K562 (cell line): ENCODE data around the gene CLIP1. TPM values are rescaled to one million over a fixed set of nuclear protein-coding genes. Genes with fewer than 3 reads are reported as not detected.

Experiments used
- CCAR2 ChIP-seq: fragments of 200-400 bp; formaldehyde crosslinking; IDR thresholded peaks from 2 replicates; pipeline ENCODE4 v1.6.1; 2017; ENCODE audit warnings: mild to moderate bottlenecking, low read depth, low read length
- CSDE1 ChIP-seq, 2 experiments: fragments of 450-650 bp; IDR thresholded peaks; 2 replicates each; pipeline ENCODE4 v1.6.1; 2016; ENCODE audit warnings: mild to moderate bottlenecking in 1 of 2
- EGR1 ChIP-seq: fragments of 450-650 bp; conservative IDR thresholded peaks from 2 replicates; pipeline ENCODE4 v1.6.1; 2017; ENCODE audit warnings: mild to moderate bottlenecking
- GATAD2B ChIP-seq: fragments of 450-650 bp; IDR thresholded peaks from 2 replicates; pipeline ENCODE4 v1.6.1; 2017; ENCODE audit warnings: mild to moderate bottlenecking, borderline replicate concordance
- HDAC3 ChIP-seq: fragments of 450-650 bp; IDR thresholded peaks from 2 replicates; pipeline ENCODE4 v1.6.1; 2018; ENCODE audit warnings: borderline replicate concordance, mild to moderate bottlenecking, moderate library complexity; ENCODE audit not compliant: partially characterized antibody
- KAT7 ChIP-seq: sonication (generic); formaldehyde crosslinking; IDR thresholded peaks from 2 replicates; pipeline ENCODE4 v1.8.0; 2022; ENCODE audit warnings: missing genetic modification reagents, mild to moderate bottlenecking, borderline replicate concordance
- KAT8 ChIP-seq: fragments of 450-650 bp; IDR thresholded peaks from 2 replicates; pipeline ENCODE4 v1.6.1; 2016; ENCODE audit warnings: low read depth, mild to moderate bottlenecking
- KLF10 ChIP-seq: fragments of 250-450 bp; sonication (Bioruptor Pico); IDR thresholded peaks from 2 replicates; pipeline ENCODE4 v1.6.1; 2021; ENCODE audit warnings: matching md5 sums
- LCOR ChIP-seq: sonication (generic); formaldehyde crosslinking; IDR thresholded peaks from 2 replicates; pipeline ENCODE4 v1.8.0; 2022; ENCODE audit warnings: mild to moderate bottlenecking, missing genetic modification reagents
- NBN ChIP-seq: fragments of 450-650 bp; IDR thresholded peaks from 2 replicates; pipeline ENCODE4 v1.6.1; 2016; ENCODE audit warnings: low read depth, mild to moderate bottlenecking
- NR2F6 ChIP-seq: fragments of 450-650 bp; formaldehyde crosslinking; IDR thresholded peaks from 2 replicates; pipeline ENCODE4 v1.4.0; 2020; ENCODE audit warnings: mild to moderate bottlenecking
- SMAD2 ChIP-seq: fragments of 150-350 bp; IDR thresholded peaks from 2 replicates; pipeline ENCODE4 v1.6.1; 2014; ENCODE audit warnings: low read depth, mild to moderate bottlenecking, low read length
- TAL1 ChIP-seq: fragments of 450-650 bp; IDR thresholded peaks from 2 replicates; pipeline ENCODE4 v1.6.1; 2016; ENCODE audit warnings: mild to moderate bottlenecking
- TCF7L2 ChIP-seq: fragments of 150-350 bp; IDR thresholded peaks from 2 replicates; pipeline ENCODE4 v1.6.1; 2016; ENCODE audit warnings: low read depth, mild to moderate bottlenecking, low read length, moderate library complexity
- TOE1 ChIP-seq, 2 experiments: fragments of 450-650 bp in 1 of 2; sonication (generic) in 1 of 2; formaldehyde crosslinking in 1 of 2; IDR thresholded peaks; 2 replicates each; pipeline versions ENCODE4 v1.7.1 to v1.8.0; 2016 to 2022; ENCODE audit warnings: borderline replicate concordance in 2 of 2, mild to moderate bottlenecking in 2 of 2, antibody characterized with exemption in 1 of 2, inconsistent platforms in 1 of 2, low read depth in 1 of 2, missing genetic modification reagents in 1 of 2, moderate library complexity in 1 of 2
- ZC3H11A ChIP-seq: IDR thresholded peaks from 2 replicates; pipeline ENCODE4 v1.6.1; 2012; ENCODE audit warnings: low read depth, low read length, improper control_type of control experiment
- ZNF133 ChIP-seq: fragments of 250-450 bp; sonication (Bioruptor Pico); IDR thresholded peaks from 2 replicates; pipeline ENCODE4 v1.4.0; 2020; ENCODE audit warnings: mild to moderate bottlenecking
- ZNF384 ChIP-seq: IDR thresholded peaks from 2 replicates; pipeline ENCODE4 v1.6.1; 2012; ENCODE audit warnings: low read depth, low read length, improper control_type of control experiment
- polyA plus RNA-seq, 8 experiments: library from polyadenylated mRNA; depleted of rRNA in 4 of 8; stranded (reverse) in 5 of 8; unstranded in 3 of 8; fragments of >200 nt; fragmentation: Nextera tagmentation in 2 of 8; fragmentation: Illumina TruSeq in 1 of 8; extraction: Ambion mirVana in 2 of 8; extraction: Trizol in 1 of 8; gene quantifications; 2 replicates each; pipeline versions ENCODE4 v1.2.1 to v1.2.3, GENCODE V29; 2011 to 2014; ENCODE audit warnings: inconsistent platforms in 1 of 8, missing spikeins in 1 of 8
- total RNA-seq, 7 experiments: library from RNA; depleted of rRNA in 6 of 7; stranded (reverse); fragments of >200 nt in 6 of 7; fragmentation: Illumina TruSeq in 2 of 7; extraction: Trizol in 2 of 7; gene quantifications; 2 replicates each; pipeline versions ENCODE4 v1.2.1 to v1.2.3, GENCODE V29; 2011 to 2021; ENCODE audit warnings: low replicate concordance in 1 of 7
- TF ChIP-seq, protein P1 (sequence below): fragments of 250-450 bp; sonication (Bioruptor Pico); IDR thresholded peaks from 2 replicates; pipeline ENCODE4 v1.8.0; 2022; ENCODE audit warnings: moderate library complexity, mild to moderate bottlenecking, inconsistent platforms
- TF ChIP-seq, protein P2 (sequence below): IDR thresholded peaks from 2 replicates; pipeline ENCODE4 v1.6.1; 2014; ENCODE audit warnings: antibody characterized with exemption
- TF ChIP-seq, protein P3 (sequence below): IDR thresholded peaks from 3 replicates; pipeline ENCODE4 v1.6.1; 2011; ENCODE audit warnings: borderline replicate concordance, mild to moderate bottlenecking; ENCODE audit not compliant: insufficient read length, insufficient read depth
- TF ChIP-seq, protein P4 (sequence below): fragments of 200-800 bp; sonication (Bioruptor generic); IDR thresholded peaks from 2 replicates; pipeline ENCODE4 v1.6.1; 2017; ENCODE audit warnings: missing genetic modification characterization, missing compliant biosample characterization
- TF ChIP-seq, protein P5 (sequence below): sonication (generic); IDR thresholded peaks from 2 replicates; pipeline ENCODE4 v1.6.1; 2016

CLIP1 gene
- total and polyA plus RNA-seq, 9 of the 15 experiments (the other 6 are each of a cell fraction or from before 2014, with no cell fraction given), result 5.8 to 33.9 (median 27.6) TPM

DNA sequence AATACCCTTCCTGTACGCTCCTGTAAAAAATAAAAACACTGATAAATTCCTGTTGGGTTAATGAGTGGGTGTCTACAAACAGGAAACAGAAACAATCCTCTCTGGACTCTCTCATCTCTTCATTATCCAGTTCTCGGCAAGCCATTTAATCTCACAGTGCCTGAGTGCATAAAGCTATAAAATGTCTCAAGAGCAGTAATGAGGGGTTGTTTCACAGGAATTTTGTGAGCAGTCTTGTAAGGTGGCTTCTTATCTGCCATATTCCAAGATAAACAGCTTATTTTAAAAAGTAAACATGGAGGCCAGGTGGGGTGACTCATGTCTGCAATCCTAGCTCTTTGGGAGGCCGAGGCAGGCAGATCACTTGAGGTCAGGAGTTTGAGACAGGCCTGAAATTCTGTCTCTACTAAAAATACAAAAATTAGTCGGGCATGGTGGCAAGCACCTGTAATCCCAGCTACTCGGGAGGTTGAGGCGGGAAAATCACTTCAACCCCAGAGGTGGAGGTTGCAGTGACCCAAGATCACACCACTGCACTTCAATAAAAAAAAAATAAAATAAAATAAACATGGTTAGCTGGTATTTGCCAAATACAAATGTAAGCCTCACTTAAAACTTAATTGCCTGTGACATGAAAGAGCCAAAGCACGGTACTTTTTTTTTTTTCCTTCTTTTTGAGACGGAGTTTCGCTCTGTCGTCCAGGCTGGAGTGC lies 54.0 kb downstream of the CLIP1 start (continued):
- no peak for TF ChIP-seq SMAD2
- TF ChIP-seq EGR1, result peak; percentile 33
- TF ChIP-seq TAL1, result no peak
- no peak for TF ChIP-seq ZNF133 (CRISPR knock-in tag)
- TF ChIP-seq, protein P1, sequence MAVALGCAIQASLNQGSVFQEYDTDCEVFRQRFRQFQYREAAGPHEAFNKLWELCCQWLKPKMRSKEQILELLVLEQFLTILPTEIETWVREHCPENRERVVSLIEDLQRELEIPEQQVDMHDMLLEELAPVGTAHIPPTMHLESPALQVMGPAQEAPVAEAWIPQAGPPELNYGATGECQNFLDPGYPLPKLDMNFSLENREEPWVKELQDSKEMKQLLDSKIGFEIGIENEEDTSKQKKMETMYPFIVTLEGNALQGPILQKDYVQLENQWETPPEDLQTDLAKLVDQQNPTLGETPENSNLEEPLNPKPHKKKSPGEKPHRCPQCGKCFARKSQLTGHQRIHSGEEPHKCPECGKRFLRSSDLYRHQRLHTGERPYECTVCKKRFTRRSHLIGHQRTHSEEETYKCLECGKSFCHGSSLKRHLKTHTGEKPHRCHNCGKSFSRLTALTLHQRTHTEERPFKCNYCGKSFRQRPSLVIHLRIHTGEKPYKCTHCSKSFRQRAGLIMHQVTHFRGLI, result 0 out of 2 replicates have a peak, but pooled peaks have one; percentile 11
- TF ChIP-seq CSDE1 (IDR thresholded peaks at IDR 0.05), result no peak
- TF ChIP-seq CCAR2, result no peak
- TF ChIP-seq TOE1 (IDR thresholded peaks at IDR 0.05; ENCODE audit: borderline replicate concordance), result no peak
- TF ChIP-seq TOE1 (CRISPR knock-in tag; IDR thresholded peaks at IDR 0.05; ENCODE audit: borderline replicate concordance, low read depth), result no peak
- TF ChIP-seq KAT8, result no peak
- TF ChIP-seq, protein P2, sequence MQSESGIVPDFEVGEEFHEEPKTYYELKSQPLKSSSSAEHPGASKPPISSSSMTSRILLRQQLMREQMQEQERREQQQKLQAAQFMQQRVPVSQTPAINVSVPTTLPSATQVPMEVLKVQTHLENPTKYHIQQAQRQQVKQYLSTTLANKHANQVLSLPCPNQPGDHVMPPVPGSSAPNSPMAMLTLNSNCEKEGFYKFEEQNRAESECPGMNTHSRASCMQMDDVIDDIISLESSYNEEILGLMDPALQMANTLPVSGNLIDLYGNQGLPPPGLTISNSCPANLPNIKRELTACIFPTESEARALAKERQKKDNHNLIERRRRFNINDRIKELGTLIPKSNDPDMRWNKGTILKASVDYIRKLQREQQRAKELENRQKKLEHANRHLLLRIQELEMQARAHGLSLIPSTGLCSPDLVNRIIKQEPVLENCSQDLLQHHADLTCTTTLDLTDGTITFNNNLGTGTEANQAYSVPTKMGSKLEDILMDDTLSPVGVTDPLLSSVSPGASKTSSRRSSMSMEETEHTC, result no peak
- TF ChIP-seq KAT7, result no peak
- TF ChIP-seq ZC3H11A, result no peak
- no peak for TF ChIP-seq TCF7L2
- TF ChIP-seq, protein P3, sequence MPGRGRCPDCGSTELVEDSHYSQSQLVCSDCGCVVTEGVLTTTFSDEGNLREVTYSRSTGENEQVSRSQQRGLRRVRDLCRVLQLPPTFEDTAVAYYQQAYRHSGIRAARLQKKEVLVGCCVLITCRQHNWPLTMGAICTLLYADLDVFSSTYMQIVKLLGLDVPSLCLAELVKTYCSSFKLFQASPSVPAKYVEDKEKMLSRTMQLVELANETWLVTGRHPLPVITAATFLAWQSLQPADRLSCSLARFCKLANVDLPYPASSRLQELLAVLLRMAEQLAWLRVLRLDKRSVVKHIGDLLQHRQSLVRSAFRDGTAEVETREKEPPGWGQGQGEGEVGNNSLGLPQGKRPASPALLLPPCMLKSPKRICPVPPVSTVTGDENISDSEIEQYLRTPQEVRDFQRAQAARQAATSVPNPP, result no peak
- no peak for TF ChIP-seq NR2F6 (CRISPR knock-in tag)
- no peak for TF ChIP-seq GATAD2B
- no peak for TF ChIP-seq KLF10 (CRISPR knock-in tag)
- TF ChIP-seq, protein P4, sequence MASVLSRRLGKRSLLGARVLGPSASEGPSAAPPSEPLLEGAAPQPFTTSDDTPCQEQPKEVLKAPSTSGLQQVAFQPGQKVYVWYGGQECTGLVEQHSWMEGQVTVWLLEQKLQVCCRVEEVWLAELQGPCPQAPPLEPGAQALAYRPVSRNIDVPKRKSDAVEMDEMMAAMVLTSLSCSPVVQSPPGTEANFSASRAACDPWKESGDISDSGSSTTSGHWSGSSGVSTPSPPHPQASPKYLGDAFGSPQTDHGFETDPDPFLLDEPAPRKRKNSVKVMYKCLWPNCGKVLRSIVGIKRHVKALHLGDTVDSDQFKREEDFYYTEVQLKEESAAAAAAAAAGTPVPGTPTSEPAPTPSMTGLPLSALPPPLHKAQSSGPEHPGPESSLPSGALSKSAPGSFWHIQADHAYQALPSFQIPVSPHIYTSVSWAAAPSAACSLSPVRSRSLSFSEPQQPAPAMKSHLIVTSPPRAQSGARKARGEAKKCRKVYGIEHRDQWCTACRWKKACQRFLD (CRISPR knock-in tag), result no peak
- peak; percentile 43 for TF ChIP-seq HDAC3
- no peak for TF ChIP-seq NBN
- no peak for TF ChIP-seq ZNF384
- TF ChIP-seq, protein P5, sequence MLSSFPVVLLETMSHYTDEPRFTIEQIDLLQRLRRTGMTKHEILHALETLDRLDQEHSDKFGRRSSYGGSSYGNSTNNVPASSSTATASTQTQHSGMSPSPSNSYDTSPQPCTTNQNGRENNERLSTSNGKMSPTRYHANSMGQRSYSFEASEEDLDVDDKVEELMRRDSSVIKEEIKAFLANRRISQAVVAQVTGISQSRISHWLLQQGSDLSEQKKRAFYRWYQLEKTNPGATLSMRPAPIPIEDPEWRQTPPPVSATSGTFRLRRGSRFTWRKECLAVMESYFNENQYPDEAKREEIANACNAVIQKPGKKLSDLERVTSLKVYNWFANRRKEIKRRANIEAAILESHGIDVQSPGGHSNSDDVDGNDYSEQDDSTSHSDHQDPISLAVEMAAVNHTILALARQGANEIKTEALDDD, result no peak
- no peak for TF ChIP-seq LCOR (CRISPR knock-in tag)
